HL-60 (cell line): Measurements from ENCODE around the gene CRX.
"Not testable (repeated sequence)": the region's sequence is repeated elsewhere in the genome, so short reads cannot be mapped to it uniquely, and the experiment has no call there.

ENCODE experiments used
- DNase-seq, 2 experiments: peaks; one replicate each; pipeline ENCODE4 v3.0.0-alpha.2; 2010 to 2020; ENCODE audit warnings: low read depth in 1 of 2, low spot score in 1 of 2
- H3K27ac ChIP-seq: fragments of 250-450 bp; sonication (Bioruptor Pico); replicated peaks from 2 replicates; pipeline ENCODE4 v1.5.1; 2020; ENCODE audit warnings: mild to moderate bottlenecking, moderate library complexity
- H3K27me3 ChIP-seq: fragments of 250-450 bp; sonication (Bioruptor Pico); 2 replicates; pipeline ENCODE4 v1.5.1; 2021; ENCODE audit warnings: mild to moderate bottlenecking, moderate library complexity; ENCODE audit not compliant: insufficient read depth, poor library complexity, severe bottlenecking
- H3K4me3 ChIP-seq: replicated peaks from 2 replicates; pipeline ENCODE4 v1.5.1; 2011; ENCODE audit warnings: mild to moderate bottlenecking, control low read depth, low read length; ENCODE audit not compliant: insufficient read depth
- GABPA ChIP-seq: IDR thresholded peaks from 2 replicates; pipeline ENCODE4 v1.6.1; 2012; ENCODE audit warnings: low read depth
- POLR2AphosphoS5 ChIP-seq: IDR thresholded peaks from 2 replicates; pipeline ENCODE4 v1.6.1; 2012; ENCODE audit warnings: low read depth
- SPI1 ChIP-seq: IDR thresholded peaks from 2 replicates; pipeline ENCODE4 v1.6.1; 2012; ENCODE audit warnings: low read depth, mild to moderate bottlenecking, borderline replicate concordance
- TF ChIP-seq, protein P1 (sequence below): IDR thresholded peaks from 2 replicates; pipeline ENCODE4 v1.6.1; 2012; ENCODE audit warnings: low read depth; ENCODE audit not compliant: insufficient replicate concordance
- TF ChIP-seq, protein P2 (sequence below): IDR thresholded peaks from one replicate; pipeline ENCODE4 v1.5.1; 2011; ENCODE audit warnings: low read length, control low read depth, inconsistent platforms; ENCODE audit not compliant: insufficient read depth

Gene CRX

DNA sequence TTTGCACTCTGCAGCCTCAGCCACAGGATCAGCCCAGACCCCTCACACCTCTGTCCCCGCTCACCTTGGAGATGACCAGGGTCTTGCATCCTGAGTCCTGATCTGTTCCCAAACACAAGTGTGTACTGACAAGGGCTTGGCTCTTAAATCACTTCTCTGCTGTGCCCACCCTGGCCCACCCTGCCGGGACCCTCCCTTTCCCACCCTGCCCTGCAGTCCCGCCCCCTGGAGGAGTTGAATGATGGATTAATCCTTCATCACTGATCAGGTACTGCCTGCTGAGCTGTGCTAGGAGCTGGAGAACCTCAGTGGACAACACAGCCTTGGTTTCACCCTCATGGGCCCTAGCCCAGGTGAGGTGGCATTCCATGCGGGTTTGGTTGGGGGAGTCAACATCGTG is 17.3 kb upstream of the CRX start, which contains the start of gene TPRX1:
Gene TPRX1, minus strand, starts transcription at position 101 of the 400 bp plus-strand sequence. Its CDS starts 12 bp downstream, at position 89.
- DNase-seq, H3K4me3 ChIP-seq, H3K27ac ChIP-seq, H3K27me3 ChIP-seq: not testable (repeated sequence)

DNA sequence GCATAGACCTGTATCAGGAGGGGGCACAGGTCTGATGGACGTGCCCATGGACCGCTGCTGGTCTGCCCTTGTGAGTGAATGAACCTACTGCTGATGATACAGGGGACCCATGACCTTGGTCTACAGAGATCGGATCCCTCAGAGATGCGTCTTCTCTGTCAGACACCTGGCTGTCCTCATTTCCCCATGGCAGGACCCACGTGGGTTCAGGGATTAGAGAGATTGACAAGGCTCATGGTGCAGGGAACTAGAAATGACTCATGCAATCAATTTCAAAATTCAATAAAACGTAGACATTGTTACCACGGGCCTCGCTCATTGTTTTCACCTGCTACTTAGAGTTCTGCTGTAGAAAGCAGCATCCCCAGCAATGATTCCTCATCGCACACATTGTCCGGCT is 16.4 kb upstream of the CRX start:
- Histone ChIP-seq H3K4me3 (no peak overlapping the region), H3K27me3 (no peaks in the 10 kb centered on the region), H3K27ac (no peak overlapping the region)
- TF ChIP-seq, protein P1, sequence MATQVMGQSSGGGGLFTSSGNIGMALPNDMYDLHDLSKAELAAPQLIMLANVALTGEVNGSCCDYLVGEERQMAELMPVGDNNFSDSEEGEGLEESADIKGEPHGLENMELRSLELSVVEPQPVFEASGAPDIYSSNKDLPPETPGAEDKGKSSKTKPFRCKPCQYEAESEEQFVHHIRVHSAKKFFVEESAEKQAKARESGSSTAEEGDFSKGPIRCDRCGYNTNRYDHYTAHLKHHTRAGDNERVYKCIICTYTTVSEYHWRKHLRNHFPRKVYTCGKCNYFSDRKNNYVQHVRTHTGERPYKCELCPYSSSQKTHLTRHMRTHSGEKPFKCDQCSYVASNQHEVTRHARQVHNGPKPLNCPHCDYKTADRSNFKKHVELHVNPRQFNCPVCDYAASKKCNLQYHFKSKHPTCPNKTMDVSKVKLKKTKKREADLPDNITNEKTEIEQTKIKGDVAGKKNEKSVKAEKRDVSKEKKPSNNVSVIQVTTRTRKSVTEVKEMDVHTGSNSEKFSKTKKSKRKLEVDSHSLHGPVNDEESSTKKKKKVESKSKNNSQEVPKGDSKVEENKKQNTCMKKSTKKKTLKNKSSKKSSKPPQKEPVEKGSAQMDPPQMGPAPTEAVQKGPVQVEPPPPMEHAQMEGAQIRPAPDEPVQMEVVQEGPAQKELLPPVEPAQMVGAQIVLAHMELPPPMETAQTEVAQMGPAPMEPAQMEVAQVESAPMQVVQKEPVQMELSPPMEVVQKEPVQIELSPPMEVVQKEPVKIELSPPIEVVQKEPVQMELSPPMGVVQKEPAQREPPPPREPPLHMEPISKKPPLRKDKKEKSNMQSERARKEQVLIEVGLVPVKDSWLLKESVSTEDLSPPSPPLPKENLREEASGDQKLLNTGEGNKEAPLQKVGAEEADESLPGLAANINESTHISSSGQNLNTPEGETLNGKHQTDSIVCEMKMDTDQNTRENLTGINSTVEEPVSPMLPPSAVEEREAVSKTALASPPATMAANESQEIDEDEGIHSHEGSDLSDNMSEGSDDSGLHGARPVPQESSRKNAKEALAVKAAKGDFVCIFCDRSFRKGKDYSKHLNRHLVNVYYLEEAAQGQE, result no peak
- TF ChIP-seq GABPA (no peak), SPI1 (no peak), POLR2AphosphoS5 (no peak)
- TF ChIP-seq, protein P2, sequence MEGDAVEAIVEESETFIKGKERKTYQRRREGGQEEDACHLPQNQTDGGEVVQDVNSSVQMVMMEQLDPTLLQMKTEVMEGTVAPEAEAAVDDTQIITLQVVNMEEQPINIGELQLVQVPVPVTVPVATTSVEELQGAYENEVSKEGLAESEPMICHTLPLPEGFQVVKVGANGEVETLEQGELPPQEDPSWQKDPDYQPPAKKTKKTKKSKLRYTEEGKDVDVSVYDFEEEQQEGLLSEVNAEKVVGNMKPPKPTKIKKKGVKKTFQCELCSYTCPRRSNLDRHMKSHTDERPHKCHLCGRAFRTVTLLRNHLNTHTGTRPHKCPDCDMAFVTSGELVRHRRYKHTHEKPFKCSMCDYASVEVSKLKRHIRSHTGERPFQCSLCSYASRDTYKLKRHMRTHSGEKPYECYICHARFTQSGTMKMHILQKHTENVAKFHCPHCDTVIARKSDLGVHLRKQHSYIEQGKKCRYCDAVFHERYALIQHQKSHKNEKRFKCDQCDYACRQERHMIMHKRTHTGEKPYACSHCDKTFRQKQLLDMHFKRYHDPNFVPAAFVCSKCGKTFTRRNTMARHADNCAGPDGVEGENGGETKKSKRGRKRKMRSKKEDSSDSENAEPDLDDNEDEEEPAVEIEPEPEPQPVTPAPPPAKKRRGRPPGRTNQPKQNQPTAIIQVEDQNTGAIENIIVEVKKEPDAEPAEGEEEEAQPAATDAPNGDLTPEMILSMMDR, result no peak
- no peak for DNase-seq

DNA sequence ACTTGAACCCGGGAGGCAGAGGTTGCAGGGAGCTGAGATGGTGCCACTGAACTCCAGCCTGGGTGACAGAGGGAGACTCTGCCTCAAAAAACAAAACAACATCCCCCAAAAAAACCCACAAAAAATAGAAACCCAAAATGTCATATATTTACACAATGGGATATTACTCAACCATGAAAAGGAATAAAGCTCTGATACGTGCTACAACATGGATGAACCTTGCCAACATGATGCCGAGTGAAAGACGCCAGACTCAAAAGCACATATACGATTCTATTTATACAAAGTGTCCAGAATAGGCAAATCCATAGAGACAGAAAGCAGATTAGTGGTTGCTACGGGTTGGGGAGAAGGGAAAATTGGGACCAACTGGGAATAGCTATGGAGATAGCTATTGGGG is 15.3 kb upstream of the CRX start:
- Histone ChIP-seq H3K4me3 (no peak overlapping the region), H3K27ac (no peak overlapping the region), H3K27me3 (no peaks in the 10 kb centered on the region)
- TF ChIP-seq SPI1 (no peak), GABPA (no peak), POLR2AphosphoS5 (no peak)
- TF ChIP-seq, protein P1, result no peak
- TF ChIP-seq, protein P2, result no peak
- no peak for DNase-seq

DNA sequence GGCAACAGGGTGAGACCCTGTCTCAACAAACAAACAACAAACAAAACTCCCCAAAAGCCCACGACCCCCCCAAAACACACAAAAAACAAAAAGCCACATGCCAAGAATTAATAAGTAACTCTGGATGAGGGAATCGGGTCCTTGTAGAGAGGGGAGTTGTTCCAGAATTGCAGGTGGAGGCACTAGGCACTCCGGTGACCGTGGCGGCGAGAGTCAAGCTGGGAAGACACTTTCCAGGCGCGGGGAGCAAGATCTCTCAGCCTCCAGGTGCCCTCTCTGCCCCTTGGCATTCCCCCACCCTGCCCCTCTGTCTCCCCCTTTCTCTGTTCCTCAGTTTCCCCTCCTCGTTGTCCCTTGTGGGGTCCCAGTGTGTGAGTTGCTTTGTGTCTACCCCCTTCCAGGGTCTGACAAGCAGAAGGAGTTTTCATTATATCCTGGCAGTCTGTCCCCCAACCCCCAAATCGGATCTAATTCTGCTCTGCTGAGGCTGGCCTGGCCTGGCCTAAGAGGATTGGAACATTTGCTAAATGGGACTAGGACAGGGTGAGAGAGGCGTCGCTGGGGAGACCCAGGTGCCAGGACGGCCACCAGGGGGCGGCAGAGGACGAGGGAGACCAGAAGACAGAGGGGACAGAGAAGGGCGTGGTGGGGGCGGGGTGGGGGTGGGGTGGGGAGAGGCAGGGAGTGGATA is 8.3 kb upstream of the CRX start:
- TF ChIP-seq SPI1 (no peak), GABPA (no peak), POLR2AphosphoS5 (no peak)
- TF ChIP-seq, protein P1, result no peak
- TF ChIP-seq, protein P2, result peak; percentile 31
- Histone ChIP-seq H3K27ac (no peak overlapping the region), H3K4me3 (no peak overlapping the region), H3K27me3 (no peaks in the 10 kb centered on the region)
- peak; percentile 37 to 64 for DNase-seq
